Fibroblast of lung (primary cell): Measurements from ENCODE around the gene TIGD6. TPM values are rescaled to one million over a fixed set of nuclear protein-coding genes. Genes with fewer than 3 reads are reported as not detected.

Experiments
- DNase-seq, 2 donors: peaks; one replicate each; pipeline versions ENCODE4 v3.0.0 to v3.0.0-alpha.2; 2010; ENCODE audit warnings: low read depth in 2 of 2
- H2AFZ ChIP-seq: 2 replicates; pipeline ENCODE4 v1.5.1; 2012; ENCODE audit warnings: low read length, control low read depth, inconsistent platforms
- H3K27ac ChIP-seq: 2 replicates; pipeline ENCODE4 v1.5.1; 2011; ENCODE audit warnings: low read length, control low read depth; ENCODE audit not compliant: insufficient read depth
- H3K27me3 ChIP-seq: 2 replicates; pipeline ENCODE4 v1.5.1; 2011; ENCODE audit warnings: mild to moderate bottlenecking, low read length; ENCODE audit not compliant: control insufficient read depth, insufficient read depth
- H3K36me3 ChIP-seq: 2 replicates; pipeline ENCODE4 v1.5.1; 2011; ENCODE audit warnings: low read length; ENCODE audit not compliant: control insufficient read depth, insufficient read depth
- H3K4me1 ChIP-seq: 2 replicates; pipeline ENCODE4 v1.5.1; 2011; ENCODE audit warnings: low read length; ENCODE audit not compliant: control insufficient read depth, insufficient read depth; ENCODE audit errors: extremely low read depth
- H3K4me2 ChIP-seq: 2 replicates; pipeline ENCODE4 v1.5.1; 2011; ENCODE audit warnings: low read length, control low read depth; ENCODE audit not compliant: insufficient read depth; ENCODE audit errors: extremely low read depth
- H3K4me3 ChIP-seq, 4 experiments: fragments of 200-600 bp in 1 of 4; sonication (generic) in 1 of 4; replicated peaks in 1 of 4; 2 replicates each; pipeline ENCODE4 v1.5.1; 2011 to 2016; ENCODE audit warnings: low read length in 4 of 4, low read depth in 3 of 4, mild to moderate bottlenecking in 3 of 4, control low read depth in 2 of 4, inconsistent platforms in 1 of 4, mixed read lengths in 1 of 4; ENCODE audit not compliant: insufficient read depth in 1 of 4; ENCODE audit errors: control extremely low read depth in 1 of 4
- H3K79me2 ChIP-seq: 2 replicates; pipeline ENCODE4 v1.5.1; 2012; ENCODE audit warnings: mild to moderate bottlenecking, low read length, inconsistent platforms; ENCODE audit not compliant: control insufficient read depth, insufficient read depth
- H3K9ac ChIP-seq: 2 replicates; pipeline ENCODE4 v1.5.1; 2011; ENCODE audit warnings: mild to moderate bottlenecking, low read length, control low read depth; ENCODE audit not compliant: insufficient read depth
- H3K9me3 ChIP-seq: 2 replicates; pipeline ENCODE4 v1.5.1; 2012; ENCODE audit warnings: low read depth, low read length; ENCODE audit not compliant: control insufficient read depth, insufficient read depth
- H4K20me1 ChIP-seq: 2 replicates; pipeline ENCODE4 v1.5.1; 2011; ENCODE audit warnings: low read length; ENCODE audit not compliant: control insufficient read depth, insufficient read depth; ENCODE audit errors: extremely low read depth
- CTCF ChIP-seq, 2 donors: IDR thresholded peaks in 1 of 2; conservative IDR thresholded peaks in 1 of 2; 1 replicate in 1 of 2; 2 replicates in 1 of 2; pipeline ENCODE4 v1.5.1; 2011 to 2012; ENCODE audit warnings: low read length in 2 of 2, control low read depth in 1 of 2, inconsistent platforms in 1 of 2, low read depth in 1 of 2, mild to moderate bottlenecking in 1 of 2
- EZH2 ChIP-seq: IDR thresholded peaks from 2 replicates; pipeline ENCODE4 v1.5.1; 2012; ENCODE audit warnings: low read length, control low read depth, mild to moderate bottlenecking; ENCODE audit errors: missing control alignments
- polyA plus RNA-seq, 2 donors: library from polyadenylated mRNA; depleted of rRNA in 1 of 2; stranded (reverse) in 1 of 2; unstranded in 1 of 2; fragments of >200 nt; gene quantifications; 2 replicates each; pipeline ENCODE4 v1.2.1, GENCODE V29; 2011 to 2012; ENCODE audit warnings: missing spikeins in 1 of 2
- total RNA-seq: library from RNA; depleted of rRNA; stranded (reverse); fragments of >200 nt; gene quantifications from 2 replicates; pipeline ENCODE4 v1.2.1, GENCODE V29; 2014

TIGD6 gene
- total and polyA plus RNA-seq, 2 donors (not counting 1 experiment from before 2014, with no cell fraction given), result 5.7 to 10.4 TPM

- Histone ChIP-seq H4K20me1 (no peaks in the 10 kb centered on the region), H3K4me1 (peaks cover 5% of the 10 kb centered on the region), H3K4me2 (no peak overlapping the region), H2AFZ (no peak overlapping the region), H3K27ac (no peak overlapping the region), H3K9ac (no peak overlapping the region), H3K4me3 (no peak overlapping the region), H3K36me3 (no peaks in the 10 kb centered on the region), H3K9me3 (no peaks in the 10 kb centered on the region), H3K79me2 (no peaks in the 10 kb centered on the region), H3K27me3 (no peaks in the 10 kb centered on the region)
- TF ChIP-seq EZH2 (no peak), CTCF (conservative IDR thresholded peaks at IDR 0.05 in 1 of 2, IDR thresholded peaks at IDR 0.05 in 1 of 2; ENCODE audit: low read depth in 1 of 2, low read length in 2 of 2) (peak; percentile 65 to 74)
- DNase-seq, result peak; percentile 52 to 80
Observed at GRCh38 chr5:149961957-149962409, 38.5 kb downstream of the TIGD6 start.

GRCh38 chr5:149961186-149961685 is 39.2 kb downstream of the TIGD6 start:
- Histone ChIP-seq H3K4me3 (peak overlapping the region; percentile 62 to 84 (median 80)), H3K79me2 (no peaks in the 10 kb centered on the region), H3K27ac (peak overlapping the region; percentile 55), H3K9ac (peak overlapping the region; percentile 65), H3K27me3 (no peaks in the 10 kb centered on the region), H3K9me3 (no peaks in the 10 kb centered on the region), H2AFZ (peak overlapping the region; percentile 86), H3K4me1 (peaks cover 5% of the 10 kb centered on the region), H3K36me3 (no peaks in the 10 kb centered on the region), H4K20me1 (no peaks in the 10 kb centered on the region), H3K4me2 (peak overlapping the region; percentile 89)
- no peak for DNase-seq
- TF ChIP-seq EZH2 (no peak), CTCF (conservative IDR thresholded peaks at IDR 0.05 in 1 of 2, IDR thresholded peaks at IDR 0.05 in 1 of 2; ENCODE audit: low read depth in 1 of 2, low read length in 2 of 2) (no peak)

GRCh38 chr5:149960272-149961185 is 39.9 kb downstream of the TIGD6 start, which contains the start of gene SLC26A2:
Gene SLC26A2, plus strand, starts transcription at chr5:149960758. Its CDS starts 16,895 bp downstream, at chr5:149977653.
- peak within 1 kb of the TSS; percentile 86 for H2AFZ ChIP-seq
- TF ChIP-seq EZH2, result no peak
- TF ChIP-seq CTCF (conservative IDR thresholded peaks at IDR 0.05 in 1 of 2, IDR thresholded peaks at IDR 0.05 in 1 of 2; ENCODE audit: low read depth in 1 of 2, low read length in 2 of 2), result no peak
- no peaks in the 10 kb centered on the region for H3K27me3 ChIP-seq
- H3K9me3 ChIP-seq, result no peaks in the 10 kb centered on the region
- peak within 1 kb of the TSS; percentile 89 for H3K4me2 ChIP-seq
- H3K36me3 ChIP-seq, result no peaks in the 10 kb centered on the region
- no peaks in the 10 kb centered on the region for H3K79me2 ChIP-seq
- peaks cover 5% of the 10 kb centered on the region for H3K4me1 ChIP-seq
- peak within 1 kb of the TSS; percentile 62 to 84 (median 80) for H3K4me3 ChIP-seq
- peak; percentile 98 for DNase-seq
- no peaks in the 10 kb centered on the region for H4K20me1 ChIP-seq
- peak within 1 kb of the TSS; percentile 68 for H3K27ac ChIP-seq
- peak within 1 kb of the TSS; percentile 65 for H3K9ac ChIP-seq
